Right ventricle myocardium superior (tissue), 1 donor: ENCODE data around the gene CYP19A1. TPM values are rescaled to one million over a fixed set of nuclear protein-coding genes. Genes with fewer than 3 reads are reported as not detected.

ENCODE experiments used
- ATAC-seq: fragments of 200-7000 bp; cut with Tn5 transposase; one replicate; pipeline ENCODE4 v1.9.1; 2020; ENCODE audit warnings: mild to moderate bottlenecking; ENCODE audit not compliant: poor library complexity
- DNase-seq: peaks from one replicate; pipeline ENCODE4 v3.0.0-alpha.2; 2020
- intact Hi-C: fragments of 100-400 bp; cut with DNase I; formaldehyde crosslinking; loops from one replicate; pipeline ENCODE4 v1.11.2; 2022
- total RNA-seq: library from RNA; stranded (reverse); fragmentation: NEBNext Ultra II Directional; extraction: Animal tissue kit (Norgen Biotek cat#: 25700); gene quantifications from one replicate; pipeline ENCODE4 v1.2.1, GENCODE V29; 2021
- donor health status: DM: no; HTN: yes; CAD: no; lungs with severe emphysema.

The CYP19A1 gene
- total RNA-seq, 1 donor from 2014 or later, result 0.19 TPM

DNA sequence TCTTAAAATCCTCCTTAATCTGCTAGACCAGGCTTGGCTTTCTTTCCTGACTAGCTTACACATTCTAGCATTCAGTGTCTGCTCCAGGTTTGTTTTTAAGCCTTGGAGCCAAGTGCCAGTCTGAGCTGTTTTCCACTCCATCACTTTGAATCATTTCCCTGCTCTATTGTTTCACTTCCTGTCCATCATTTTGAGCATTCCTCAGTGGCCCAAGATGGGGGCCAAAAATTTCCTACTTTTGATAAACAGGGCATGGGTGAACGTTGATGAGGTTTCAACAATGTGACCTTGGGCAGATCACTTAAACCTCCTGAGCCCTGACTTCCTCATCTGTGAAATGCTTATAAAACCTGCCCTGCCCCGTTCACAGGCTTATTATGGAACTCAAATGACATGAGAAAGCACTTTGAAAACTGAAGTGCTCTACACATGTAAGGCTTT is 4.4 kb downstream of the CYP19A1 start:
- ATAC-seq, result no peak
- DNase-seq, result no peak
- intact Hi-C loops, result no loop called here

DNA sequence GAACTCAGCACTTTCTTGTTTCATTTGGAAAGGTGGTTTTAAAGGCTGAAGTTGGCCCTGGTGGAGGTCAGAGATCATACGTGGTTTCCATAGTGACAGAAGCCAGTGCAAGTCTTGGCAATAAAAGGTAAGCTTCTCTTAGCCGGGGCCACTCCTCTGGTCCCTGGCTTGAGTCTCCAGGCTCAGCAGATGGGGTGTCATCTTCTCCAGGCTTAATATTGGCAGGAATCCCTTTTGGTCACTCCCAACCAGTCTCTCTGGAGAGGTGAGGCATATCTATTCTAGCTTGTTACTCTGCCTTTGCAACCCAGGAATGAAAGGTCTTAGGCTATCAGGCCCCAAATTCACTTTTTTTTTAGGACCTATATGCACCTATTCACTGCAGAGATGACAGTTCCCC is 4.8 kb downstream of the CYP19A1 start:
- ATAC-seq (no peak), DNase-seq (no peak)
- intact Hi-C loops, result no loop called here

DNA sequence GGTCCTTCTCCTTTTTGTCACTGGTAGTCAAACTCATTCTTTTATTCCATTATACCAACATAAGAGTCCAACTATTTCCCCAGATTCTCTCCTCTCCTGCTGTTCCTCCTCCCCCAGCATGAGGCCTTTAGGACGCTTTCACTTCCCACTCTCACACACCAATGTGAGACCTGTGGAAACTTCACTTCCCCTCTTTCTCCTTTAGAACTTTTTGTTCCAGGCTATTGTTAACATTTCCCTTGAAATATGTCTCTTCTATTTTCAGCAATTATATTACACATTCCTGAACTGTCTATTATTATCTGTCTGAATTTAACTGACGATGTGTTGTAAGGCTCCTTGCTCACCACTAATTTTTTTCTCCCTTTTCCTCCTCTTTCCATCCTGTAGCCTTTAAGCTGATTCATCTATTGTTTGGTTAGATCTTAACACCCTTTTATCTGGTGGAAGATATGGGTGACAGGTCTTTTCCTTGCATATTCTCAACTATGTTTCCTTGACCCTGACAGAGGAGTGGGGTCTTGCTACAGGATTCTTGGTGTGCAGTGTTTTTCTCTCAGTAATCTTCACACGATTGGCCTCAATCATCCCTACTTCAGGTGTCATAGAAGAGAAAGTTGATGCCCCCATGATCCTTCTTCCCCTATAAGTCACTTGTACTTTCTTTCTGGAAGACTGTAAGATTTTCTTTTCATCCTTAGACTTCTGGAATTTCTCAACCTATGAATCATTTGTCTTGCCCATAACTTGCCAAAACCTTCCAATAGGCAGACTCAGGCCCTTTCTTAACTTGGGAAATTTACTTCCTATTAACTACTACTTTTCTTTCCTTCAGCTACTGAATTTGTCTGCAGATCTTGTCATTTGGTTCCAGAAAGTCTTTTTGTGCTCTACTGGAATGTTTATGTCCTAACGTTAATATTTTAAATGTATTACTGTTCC is 5.9 kb downstream of the CYP19A1 start:
- intact Hi-C loops, result no loop called here
- DNase-seq (no peak), ATAC-seq (peak; percentile 49)

DNA sequence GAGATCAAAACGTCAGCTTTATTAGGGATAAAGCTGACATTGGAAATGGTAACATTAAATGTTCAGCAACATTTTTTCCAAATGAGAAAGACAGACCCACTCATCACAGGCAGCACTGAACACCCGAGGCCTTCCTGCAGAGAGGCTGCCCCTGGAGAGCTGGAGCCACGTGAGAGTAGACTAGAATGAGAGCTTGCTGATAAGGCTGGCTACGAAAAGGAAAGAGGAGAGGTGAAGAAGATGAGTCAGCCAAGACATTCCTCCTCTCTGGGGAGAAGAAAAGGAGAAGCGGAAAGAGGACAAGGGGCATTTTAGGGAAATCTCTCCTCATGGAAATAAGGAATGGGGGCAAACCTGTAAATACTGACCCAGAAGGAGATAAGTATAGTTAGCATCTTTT is 7.3 kb downstream of the CYP19A1 start:
- DNase-seq (no peak), ATAC-seq (no peak)
- intact Hi-C loops, result no loop called here

DNA sequence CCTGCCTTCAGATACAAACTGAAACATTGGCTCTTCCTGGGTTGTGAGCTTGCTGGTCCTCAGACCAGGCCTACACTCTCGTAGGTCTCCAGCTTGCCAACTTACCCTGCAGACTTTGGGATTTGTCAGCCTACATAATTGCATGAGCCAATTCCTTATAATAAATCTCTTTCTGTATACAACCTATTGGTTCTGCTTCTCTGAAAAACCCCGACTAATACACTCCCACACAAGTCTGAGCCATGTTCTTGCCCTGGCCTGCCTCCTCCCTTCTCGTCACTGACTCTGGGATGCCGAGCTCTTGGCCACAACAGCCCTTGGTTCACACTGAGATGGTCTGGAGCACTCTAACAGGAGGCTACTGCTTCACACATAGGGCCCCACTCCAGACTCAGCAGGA is 9.5 kb downstream of the CYP19A1 start:
- DNase-seq (no peak), ATAC-seq (no peak)
- intact Hi-C loops, result no loop called here

DNA sequence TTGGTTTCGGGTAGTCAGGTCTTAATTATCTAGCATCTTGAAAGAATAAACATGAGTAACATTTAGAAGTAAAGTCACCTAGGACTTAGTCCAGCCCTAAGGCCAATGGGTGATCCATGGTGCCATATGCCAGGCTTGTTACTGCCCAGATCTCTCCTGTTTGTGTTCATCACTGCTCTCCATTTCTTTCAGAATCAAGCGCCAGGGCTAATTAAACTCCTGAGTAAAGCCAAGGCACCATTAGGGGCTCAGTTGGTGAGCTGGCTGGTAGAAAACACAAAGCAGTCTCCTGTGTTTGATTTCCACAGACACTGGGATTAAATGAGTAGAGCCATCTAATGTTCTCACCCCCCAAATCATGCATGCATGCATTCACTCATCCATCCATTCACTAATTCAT is 11.3 kb downstream of the CYP19A1 start:
- ATAC-seq (no peak), DNase-seq (no peak)
- intact Hi-C loops, result no loop called here

DNA sequence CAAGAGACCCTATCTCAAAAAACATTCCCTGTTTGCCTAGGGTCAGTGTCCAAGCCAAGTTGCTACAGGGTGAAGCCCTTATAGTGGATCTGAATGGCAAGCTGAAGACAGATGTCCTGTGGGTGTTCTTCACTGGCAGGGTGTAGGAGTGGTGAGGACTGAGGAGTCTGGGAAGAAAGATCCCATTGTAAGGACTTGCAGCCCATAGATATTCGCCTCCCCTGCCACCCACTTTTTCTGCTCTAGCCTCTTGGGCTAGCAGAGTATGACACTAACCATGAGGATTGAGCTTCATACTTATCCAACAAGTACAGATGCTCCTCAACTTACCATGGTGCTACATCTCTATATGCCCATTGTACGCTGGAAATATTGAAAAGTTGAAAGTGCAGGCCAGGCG is 13.2 kb downstream of the CYP19A1 start:
- ATAC-seq, result no peak
- intact Hi-C loops, result no loop called here
- no peak for DNase-seq

DNA sequence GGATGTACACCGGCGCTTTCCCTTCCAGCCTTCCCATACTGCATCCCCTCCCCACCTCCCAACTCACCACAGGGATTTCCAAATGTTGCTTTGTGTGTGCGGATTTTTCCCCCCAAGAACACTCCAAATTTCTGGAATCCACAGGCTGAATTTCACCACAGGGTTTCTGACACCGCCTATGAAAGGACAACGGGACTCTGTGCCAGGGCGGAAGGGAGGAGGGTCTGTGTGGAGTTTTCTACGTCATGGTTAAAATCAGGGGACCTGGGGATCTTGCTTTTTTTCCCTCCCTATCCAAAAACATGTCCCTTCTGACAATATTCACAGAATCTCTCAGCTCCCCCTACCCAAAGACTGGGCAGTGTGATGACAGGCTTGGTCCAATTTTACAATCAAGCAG is 14.6 kb downstream of the CYP19A1 start:
- ATAC-seq (peak; percentile 21), DNase-seq (no peak)
- intact Hi-C loops, result no loop called here

DNA sequence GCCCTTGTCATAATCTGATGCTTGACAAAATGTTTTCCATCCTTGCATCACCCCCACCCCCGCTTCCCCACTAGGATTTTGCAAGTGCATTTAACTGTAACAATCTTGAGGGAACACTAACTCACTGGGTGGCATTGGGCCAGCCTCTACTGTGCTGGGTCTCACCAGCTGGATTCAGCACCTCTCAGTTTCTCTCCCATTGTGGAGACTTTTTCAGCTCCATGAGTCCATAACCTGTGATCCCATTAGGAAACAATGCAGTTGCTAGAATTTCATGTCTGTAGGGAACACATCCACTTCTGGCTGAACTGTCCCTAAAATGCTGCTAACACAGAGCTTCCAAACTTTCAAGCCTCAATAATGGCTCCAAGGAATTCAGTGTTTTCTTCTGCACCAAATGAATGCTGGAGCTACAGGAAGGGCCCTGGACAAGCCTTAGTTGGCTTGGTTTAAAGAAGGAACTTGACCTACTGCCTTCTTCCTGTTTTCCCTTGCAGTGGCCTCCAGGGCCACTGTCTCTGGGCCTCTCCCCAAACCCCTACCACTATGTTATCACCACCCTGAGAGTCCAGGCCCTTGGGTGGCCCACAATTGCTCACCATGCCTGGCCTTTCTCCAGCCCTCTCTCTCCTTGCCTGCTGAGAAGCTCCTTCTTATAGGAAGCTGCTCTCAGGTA is 15.6 kb downstream of the CYP19A1 start:
- intact Hi-C loops, result no loop called here
- DNase-seq (peak; percentile 76), ATAC-seq (peak; percentile 83)

DNA sequence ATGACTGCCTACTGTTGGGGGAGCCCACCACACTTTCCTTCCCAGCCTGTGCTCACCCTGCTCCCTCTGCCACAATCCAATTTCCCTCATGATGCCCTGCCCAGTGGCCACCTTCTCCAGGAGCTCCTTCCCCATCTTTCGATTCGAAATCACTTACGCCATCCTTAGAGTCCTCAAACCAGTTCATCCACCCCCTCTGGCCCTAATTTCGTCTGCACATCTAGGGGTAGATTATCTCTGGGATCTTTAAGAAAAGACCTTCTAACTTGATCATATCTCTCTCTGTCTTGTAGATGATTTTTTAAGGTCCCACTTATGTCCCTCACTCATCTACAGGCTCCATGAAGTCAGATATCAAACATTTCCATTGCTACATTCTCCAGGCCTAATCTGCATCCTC is 17.1 kb downstream of the CYP19A1 start:
- intact Hi-C loops, result no loop called here
- DNase-seq, result no peak
- ATAC-seq, result no peak

DNA sequence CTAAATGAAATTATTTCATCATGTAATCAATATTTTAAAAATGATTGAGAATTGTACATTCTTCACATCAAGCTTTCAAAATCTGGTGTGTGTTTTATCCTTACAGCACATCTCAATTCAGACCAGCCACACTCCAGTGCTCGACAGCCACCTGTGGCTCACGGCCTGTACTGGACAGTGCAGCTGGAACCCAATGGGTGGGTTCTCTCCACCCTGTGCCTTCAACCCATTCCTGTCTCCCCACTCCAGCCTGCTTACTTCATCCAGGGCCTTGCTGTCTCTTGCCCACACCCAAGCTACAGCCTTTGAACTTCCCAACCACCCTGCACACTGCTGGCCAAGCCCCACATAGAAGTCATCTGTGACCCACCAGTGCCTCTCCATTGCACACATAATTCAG is 17.6 kb downstream of the CYP19A1 start:
- intact Hi-C loops, result no loop called here
- ATAC-seq, result no peak
- DNase-seq, result no peak

DNA sequence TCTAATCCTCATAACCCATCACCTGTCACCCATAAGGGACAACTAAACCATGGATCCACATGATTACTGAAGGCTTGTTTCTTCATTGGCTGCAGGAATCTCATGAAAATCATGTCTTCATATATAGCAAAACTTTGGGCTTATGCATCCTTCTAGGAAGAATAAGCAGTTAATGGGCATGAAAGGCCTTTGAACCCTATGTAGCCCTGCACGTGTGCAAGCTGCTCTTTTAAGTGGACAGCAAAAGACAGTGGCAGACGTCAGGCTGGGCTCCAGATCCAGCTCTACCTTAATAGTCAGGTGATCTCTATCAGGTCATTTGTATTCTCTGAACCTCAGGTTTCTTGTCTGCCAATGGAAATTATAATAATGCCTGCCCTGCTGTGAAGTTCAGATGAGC is 18.9 kb downstream of the CYP19A1 start:
- no peak for DNase-seq
- ATAC-seq, result no peak
- intact Hi-C loops, result no loop called here

DNA sequence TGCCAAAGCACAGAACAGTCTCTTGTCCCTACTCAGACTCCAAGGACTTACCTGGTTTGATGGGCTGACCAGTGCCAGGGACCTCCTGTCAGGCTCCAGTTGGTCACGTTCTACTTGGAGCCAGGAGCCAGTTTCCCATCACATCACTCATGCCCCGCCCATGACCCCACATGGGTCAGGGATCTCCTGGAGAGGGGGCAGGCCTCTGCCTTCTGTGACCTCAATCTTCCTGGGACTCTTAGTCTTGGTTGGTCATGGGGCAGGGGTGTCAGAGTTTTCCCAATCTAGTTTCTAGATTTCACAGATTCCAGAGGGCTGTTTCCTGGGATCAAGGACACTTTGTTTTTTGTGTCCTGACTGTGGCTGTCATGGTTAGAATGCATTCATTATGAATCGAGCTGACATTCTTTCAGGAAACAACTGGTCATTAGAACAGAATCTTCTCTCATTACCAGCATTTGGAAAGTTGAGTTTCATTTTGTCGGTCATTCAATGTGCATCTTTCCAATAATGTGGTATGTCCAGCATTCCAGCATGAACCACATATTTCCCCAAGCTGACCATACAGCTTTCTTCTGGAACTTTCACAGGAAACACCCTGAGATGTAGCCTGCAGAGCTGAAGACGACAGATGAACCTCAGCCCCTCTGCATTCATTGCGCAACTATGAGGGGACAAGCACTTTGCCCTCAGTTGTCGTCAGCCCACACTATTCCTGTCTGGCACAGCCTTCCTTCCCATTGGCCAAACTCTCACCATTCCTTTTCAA is 19.8 kb downstream of the CYP19A1 start:
- intact Hi-C loops, result no loop called here
- DNase-seq (no peak), ATAC-seq (no peak)

DNA sequence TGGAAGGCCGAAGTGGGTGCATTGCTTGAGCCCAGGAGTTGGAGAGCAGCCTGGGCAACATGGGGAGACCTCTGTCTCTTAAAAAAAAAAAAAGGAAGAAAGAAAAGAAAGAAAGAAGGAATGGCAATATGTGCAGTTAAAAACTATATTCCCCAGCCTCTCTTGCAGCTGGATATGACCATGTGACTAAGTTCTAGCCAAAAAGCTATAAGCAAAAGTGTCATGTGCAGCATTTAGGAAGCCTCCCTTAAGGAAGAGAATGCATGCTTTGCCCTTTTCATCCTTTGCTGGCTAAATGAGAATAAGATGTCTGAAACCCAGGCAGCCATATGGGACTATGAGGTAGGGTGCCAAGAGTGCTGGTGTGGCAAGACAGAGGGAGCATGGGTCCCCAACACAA is 21.8 kb downstream of the CYP19A1 start:
- intact Hi-C loops, result no loop called here
- ATAC-seq (no peak), DNase-seq (no peak)

DNA sequence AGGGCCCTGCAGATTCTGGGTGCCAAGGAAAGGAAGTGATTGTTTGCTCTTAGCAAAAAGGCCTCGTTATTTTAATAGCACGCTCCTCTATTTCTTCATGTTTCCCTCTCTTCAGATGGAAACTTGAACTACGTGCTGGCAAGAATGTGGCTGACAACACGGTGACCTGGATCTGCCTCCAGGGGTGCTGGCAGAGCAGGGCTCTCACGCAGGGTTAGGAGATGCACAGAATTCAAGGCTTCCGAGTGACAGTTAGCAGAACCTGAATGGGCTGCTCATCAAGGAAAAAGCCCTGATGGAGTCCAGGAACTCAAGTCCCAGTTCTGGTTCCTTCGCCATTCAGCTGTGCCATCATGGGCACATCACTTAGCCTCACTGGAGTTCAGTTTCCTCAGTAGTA is 22.7 kb downstream of the CYP19A1 start:
- DNase-seq (no peak), ATAC-seq (no peak)
- intact Hi-C loops, result no loop called here

DNA sequence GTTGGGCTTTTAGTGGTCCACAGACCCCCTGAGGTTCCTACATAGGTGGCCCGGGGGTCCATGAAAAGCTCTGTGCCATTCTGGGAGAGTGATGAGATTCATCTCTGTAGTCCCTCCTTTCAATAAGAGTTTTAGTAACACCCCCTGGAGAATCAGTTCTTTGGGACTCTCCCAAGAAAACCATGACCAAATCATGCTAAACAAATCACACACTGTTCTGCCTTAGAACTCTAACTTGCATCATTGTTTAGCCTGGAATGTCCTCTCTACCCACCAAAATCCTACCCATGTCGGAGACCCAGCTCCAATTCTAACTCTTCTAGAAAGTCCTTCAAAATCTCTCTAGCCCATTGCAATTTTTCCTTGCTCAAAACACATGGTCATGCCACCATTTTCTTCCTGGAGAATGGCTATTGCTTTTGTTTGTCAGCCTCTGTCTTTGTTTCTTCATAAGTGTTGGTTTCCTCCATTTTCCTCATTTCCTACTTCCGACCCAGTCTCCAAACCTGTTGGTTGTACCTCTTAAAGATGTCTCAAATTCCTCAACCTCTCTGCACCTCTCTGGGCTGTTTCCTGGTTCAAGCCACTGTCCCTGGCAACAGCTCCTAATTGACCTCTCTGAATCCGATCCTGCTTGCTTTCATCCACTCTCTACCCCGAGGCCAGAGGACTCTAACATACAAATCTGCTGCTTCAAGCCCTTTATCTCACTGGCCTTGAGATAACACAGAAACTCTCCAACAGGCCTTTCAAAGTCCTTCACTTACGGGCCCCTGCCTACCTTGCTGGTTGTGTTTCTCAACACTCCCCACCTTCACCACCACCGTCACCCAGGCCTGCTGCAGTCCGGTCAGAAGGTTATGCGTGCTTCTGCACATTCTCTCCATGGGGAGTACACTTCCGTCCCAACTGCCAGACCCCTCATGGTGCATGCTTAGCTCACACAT is 23.7 kb downstream of the CYP19A1 start:
- intact Hi-C loops, result no loop called here
- DNase-seq (no peak), ATAC-seq (peak; percentile 37)

DNA sequence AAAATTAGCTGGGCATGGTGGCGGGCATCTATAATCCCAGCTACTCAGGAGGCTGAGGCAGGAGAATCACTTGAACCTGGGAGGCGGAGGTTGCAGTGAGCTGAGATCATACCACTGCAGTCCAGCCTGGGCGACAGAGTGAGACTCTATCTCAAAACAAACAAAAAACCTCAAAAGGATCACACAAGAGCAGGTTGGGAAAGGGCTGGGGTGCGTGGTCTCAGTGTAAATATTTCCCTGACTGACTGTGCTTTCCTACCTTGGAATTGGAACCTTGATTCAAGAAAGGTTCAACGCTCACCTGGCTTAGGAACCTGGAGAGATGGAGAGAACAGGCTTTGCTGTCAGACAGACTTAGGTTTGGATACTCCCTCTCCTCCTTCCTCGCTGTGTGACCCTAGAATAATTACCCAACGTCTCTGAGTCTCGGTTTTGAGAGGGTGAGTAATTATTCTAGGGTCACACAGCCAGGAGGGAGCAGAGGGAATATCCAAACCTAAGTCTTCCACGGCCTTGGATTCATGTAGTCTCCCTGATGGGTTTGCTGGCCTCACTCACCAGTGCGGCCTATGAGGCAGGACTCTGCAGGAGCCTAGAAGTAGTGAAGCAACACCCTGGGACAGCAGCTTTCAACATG is 24.6 kb downstream of the CYP19A1 start:
- no peak for ATAC-seq

DNA sequence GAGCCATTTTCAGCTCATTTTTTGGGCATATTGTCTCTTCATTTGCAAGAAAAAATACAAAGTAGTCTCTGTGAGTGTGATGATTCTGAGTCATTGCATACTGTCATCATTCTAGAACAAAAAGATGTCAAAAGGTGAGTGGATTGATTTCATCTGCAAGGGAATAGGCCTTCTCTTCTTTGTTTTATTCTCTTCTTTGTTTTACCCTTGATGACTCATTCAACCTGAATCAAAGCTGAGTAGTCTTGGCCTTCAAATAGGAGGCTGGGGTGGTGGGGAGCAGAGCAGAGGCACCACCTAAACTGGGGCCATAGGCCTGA is 25.4 kb downstream of the CYP19A1 start:
- ATAC-seq, result no peak
- intact Hi-C loops, result no loop called here
- DNase-seq, result no peak

More for the DNA sequence above, 24.6 kb downstream of the CYP19A1 start:
- DNase-seq, result no peak
- intact Hi-C loops, result no loop called here
